Mucosa of descending colon (tissue), 3 donors: ENCODE measurements around the gene ARID1B. TPM values are rescaled to one million over a fixed set of nuclear protein-coding genes. Genes with fewer than 3 reads are reported as not detected.

Source experiments
- ATAC-seq: fragments of 200-7000 bp; cut with Tn5 transposase; one replicate; pipeline ENCODE4 v1.9.1; 2020; ENCODE audit warnings: mild to moderate bottlenecking, moderate library complexity
- DNase-seq, 3 donors: peaks; one replicate each; pipeline ENCODE4 v3.0.0-alpha.2; 2020
- H3K36me3 ChIP-seq: fragments of 200-600 bp; one replicate; pipeline ENCODE4 v1.8.0; 2021; ENCODE audit warnings: low read depth, mild to moderate bottlenecking
- H3K4me1 ChIP-seq: fragments of 200-600 bp; one replicate; pipeline ENCODE4 v1.8.0; 2021; ENCODE audit warnings: low read depth, mild to moderate bottlenecking
- H3K4me3 ChIP-seq: fragments of 200-600 bp; one replicate; pipeline ENCODE4 v1.8.0; 2021; ENCODE audit warnings: mild to moderate bottlenecking
- H3K9me3 ChIP-seq: fragments of 200-600 bp; one replicate; pipeline ENCODE4 v1.8.0; 2021; ENCODE audit warnings: mild to moderate bottlenecking
- CTCF ChIP-seq: fragments of 200-600 bp; IDR thresholded peaks from one replicate; pipeline ENCODE4 v1.8.0; 2022; ENCODE audit warnings: antibody characterized with exemption, mild to moderate bottlenecking
- intact Hi-C, 2 donors: fragments of 100-400 bp; cut with DNase I in 1 of 2; cut with micrococcal nuclease in 1 of 2; formaldehyde crosslinking; loops; one replicate each; pipeline versions ENCODE4 v1.11.0 to v1.11.1; 2022; cut with DNase I, micrococcal nuclease
- total RNA-seq, 3 donors: library from RNA; stranded (reverse); fragmentation: NEBNext Ultra II Directional in 2 of 3; extraction: Animal tissue kit (Norgen Biotek cat#: 25700) in 2 of 3; gene quantifications; one replicate each; pipeline versions ENCODE4 v1.2.1 to v1.2.4, GENCODE V29; 2021 to 2023
- donor health status: DM: no; HTN: no; CAD: no; lungs with moderate emphysema.
- donor health status: DM: no; HTN: no; CAD: no.
- donor health status: DM: no; HTN: yes; CAD: no.

ARID1B gene
- total RNA-seq, 3 donors from 2014 or later: 71.8 to 102 (median 101) TPM

DNA sequence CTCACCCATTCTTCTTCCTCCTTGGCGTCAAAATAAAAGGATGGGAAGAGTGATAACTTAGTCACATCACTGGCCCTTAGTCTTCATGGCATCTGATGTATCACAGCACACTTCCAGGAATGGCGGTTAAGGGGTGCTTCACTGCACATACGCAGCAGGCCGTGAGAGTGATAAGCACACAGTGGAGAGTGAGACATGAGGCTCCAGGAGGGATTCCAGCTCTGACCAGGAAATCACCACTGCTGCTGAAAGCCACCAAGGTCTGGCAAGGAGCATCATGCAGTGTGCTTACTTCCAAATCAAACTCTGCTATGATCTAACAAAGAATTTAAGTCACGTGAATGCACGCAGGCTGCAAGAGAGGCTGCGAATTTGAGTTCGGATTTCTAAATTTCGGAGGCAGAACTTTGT, 62.4 kb downstream of the ARID1B start:
- no peak for ATAC-seq

GRCh38 chr6:156840136-156840535, 63.0 kb downstream of the ARID1B start:
- ATAC-seq: no peak

More for the DNA sequence above, 62.4 kb downstream of the ARID1B start:
- H3K4me1 ChIP-seq: peaks cover 6% of the 10 kb centered on the region
- intact Hi-C loops: no loop called here
- H3K36me3 ChIP-seq: no peaks in the 10 kb centered on the region
- H3K4me3 ChIP-seq: no peak overlapping the region
- no peak for DNase-seq
- no peaks in the 10 kb centered on the region for H3K9me3 ChIP-seq
- no peak for TF ChIP-seq CTCF

DNA sequence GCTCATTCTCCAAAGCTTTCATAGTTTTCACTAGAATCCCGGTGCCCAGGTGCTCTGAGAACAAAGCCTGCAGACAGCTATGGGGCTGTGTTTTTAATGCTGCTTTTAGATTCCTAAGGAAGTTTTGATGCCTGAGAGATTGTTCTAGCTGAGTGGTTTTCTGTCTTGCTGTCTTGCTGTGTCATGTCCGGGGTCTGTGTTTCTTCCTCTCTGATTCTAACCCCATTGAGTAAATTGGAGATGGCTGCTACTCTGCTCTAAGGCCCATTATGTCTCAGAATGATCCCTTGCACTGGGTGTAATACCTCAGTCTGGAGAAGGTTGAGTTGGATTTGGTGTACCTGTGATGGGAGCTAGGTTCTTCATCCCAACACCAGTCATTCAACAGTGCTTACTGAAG, 63.4 kb downstream of the ARID1B start:
- Histone ChIP-seq H3K4me1 (peaks cover 6% of the 10 kb centered on the region), H3K36me3 (no peaks in the 10 kb centered on the region), H3K4me3 (no peak overlapping the region), H3K9me3 (no peaks in the 10 kb centered on the region)
- ATAC-seq (peak; percentile 16), DNase-seq (no peak)
- intact Hi-C loops: no loop called here
- no peak for TF ChIP-seq CTCF

More at GRCh38 chr6:156840136-156840535, 63.0 kb downstream of the ARID1B start:
- Histone ChIP-seq H3K9me3 (no peaks in the 10 kb centered on the region), H3K36me3 (no peaks in the 10 kb centered on the region), H3K4me3 (no peak overlapping the region), H3K4me1 (peaks cover 6% of the 10 kb centered on the region)
- no peak for DNase-seq
- intact Hi-C loops: no loop called here
- no peak for TF ChIP-seq CTCF

DNA sequence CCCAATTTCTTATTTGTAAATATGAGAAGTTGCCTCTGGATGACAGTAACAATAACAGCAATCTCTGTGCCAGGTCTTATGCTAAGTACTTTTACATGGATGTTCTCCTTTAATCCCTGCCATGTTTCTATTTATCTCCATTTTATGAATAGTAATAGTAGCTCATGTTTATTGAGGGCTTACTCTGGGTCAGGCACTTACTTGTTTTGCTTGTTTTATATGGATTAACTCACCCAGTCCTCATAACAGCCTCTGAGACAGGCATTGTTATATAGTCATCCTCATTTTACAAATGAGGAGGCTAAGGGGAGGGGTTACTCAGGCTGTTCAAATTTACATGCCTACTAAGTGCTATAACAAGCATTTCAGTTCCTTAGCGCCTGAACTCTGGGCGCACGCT, 64.3 kb downstream of the ARID1B start:
- no peak for TF ChIP-seq CTCF
- no peaks in the 10 kb centered on the region for H3K9me3 ChIP-seq
- DNase-seq (no peak), ATAC-seq (no peak)
- H3K4me1 ChIP-seq: peaks cover 6% of the 10 kb centered on the region
- intact Hi-C loops: no loop called here
- H3K4me3 ChIP-seq: no peak overlapping the region
- no peaks in the 10 kb centered on the region for H3K36me3 ChIP-seq

- Histone ChIP-seq H3K9me3 (no peaks in the 10 kb centered on the region), H3K36me3 (no peaks in the 10 kb centered on the region), H3K4me1 (peaks cover 6% of the 10 kb centered on the region), H3K4me3 (no peak overlapping the region)
- DNase-seq (no peak), ATAC-seq (no peak)
- intact Hi-C loops: no loop called here
- no peak for TF ChIP-seq CTCF
Observed at GRCh38 chr6:156842598-156843250, 65.5 kb downstream of the ARID1B start.

DNA sequence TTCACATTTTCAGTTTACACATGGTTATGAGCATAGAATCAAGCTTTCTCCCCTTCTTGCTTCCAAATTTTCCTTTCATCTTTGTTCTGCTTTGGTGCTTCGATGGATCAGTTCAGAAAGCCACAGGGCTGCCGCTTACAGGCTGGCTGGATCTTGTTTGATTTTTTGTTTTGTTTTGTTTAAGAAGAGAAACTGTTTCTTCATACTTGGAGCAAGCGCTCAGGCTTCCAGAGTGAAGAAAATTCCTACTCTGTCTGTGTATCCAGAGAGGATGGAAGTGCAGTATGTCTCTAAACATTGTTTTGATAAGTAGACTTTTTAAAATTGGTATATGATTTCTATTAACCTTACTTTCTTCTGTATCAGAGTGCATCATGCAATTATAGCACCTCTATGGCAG, 66.9 kb downstream of the ARID1B start:
- intact Hi-C loops: no loop called here
- H3K4me1 ChIP-seq: peaks cover 6% of the 10 kb centered on the region

More for the DNA sequence above, 66.9 kb downstream of the ARID1B start:
- ATAC-seq (no peak), DNase-seq (no peak)
- Histone ChIP-seq H3K4me3 (no peak overlapping the region), H3K36me3 (no peaks in the 10 kb centered on the region), H3K9me3 (no peaks in the 10 kb centered on the region)
- TF ChIP-seq CTCF: no peak
